Hepatocyte (in vitro differentiated cells): ENCODE measurements around the gene EGR1.

ENCODE experiments used
- EZH2 ChIP-seq: fragments of 200-600 bp; sonication (generic); IDR thresholded peaks from 2 replicates; pipeline ENCODE4 v1.6.1; 2016; ENCODE audit warnings: antibody characterized with exemption, mild to moderate bottlenecking, borderline replicate concordance
- TF ChIP-seq, protein P1 (sequence below): fragments of 200-600 bp; sonication (generic); IDR thresholded peaks from 2 replicates; pipeline ENCODE4 v1.5.1; 2016; ENCODE audit warnings: antibody characterized with exemption, mild to moderate bottlenecking; ENCODE audit not compliant: poor library complexity

DNA sequence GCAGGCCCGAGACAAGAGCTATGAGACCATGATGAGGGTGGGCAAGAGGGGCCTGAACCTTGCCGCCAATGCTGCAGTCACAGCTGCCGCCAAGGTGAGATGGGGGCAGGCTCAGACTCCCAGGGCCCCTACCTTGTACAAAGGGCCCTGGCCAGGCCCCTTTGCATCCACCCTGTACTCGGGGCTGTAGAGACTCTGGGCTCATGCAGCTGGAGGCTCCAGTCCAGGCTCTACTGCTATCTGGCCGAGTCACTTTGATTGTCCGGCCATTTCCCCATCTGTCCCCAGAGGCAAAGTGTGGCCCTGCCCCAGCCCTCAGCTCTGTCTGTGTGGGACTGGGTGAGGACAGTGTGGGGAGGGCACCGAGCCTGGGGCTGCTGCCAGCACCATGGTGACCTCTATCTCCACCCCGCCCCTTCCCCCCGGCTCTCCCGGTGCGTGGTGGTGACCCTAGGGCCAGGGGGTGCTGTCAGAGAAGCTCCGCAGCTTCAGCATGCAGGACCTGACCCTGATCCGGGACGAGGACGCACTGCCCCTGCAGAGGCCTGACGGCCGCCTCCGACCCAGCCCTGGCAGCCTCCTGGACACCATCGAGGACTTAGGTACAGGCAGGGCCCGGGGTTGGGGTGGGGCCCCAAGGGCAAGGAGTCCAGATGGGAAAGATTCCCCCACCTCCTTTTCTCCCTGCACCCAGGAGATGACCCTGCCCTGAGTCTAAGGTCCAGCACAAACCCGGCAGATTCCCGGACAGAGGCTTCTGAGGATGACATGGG lies 20.3 kb upstream of the EGR1 start:
- no peak for TF ChIP-seq EZH2
- TF ChIP-seq, protein P1, sequence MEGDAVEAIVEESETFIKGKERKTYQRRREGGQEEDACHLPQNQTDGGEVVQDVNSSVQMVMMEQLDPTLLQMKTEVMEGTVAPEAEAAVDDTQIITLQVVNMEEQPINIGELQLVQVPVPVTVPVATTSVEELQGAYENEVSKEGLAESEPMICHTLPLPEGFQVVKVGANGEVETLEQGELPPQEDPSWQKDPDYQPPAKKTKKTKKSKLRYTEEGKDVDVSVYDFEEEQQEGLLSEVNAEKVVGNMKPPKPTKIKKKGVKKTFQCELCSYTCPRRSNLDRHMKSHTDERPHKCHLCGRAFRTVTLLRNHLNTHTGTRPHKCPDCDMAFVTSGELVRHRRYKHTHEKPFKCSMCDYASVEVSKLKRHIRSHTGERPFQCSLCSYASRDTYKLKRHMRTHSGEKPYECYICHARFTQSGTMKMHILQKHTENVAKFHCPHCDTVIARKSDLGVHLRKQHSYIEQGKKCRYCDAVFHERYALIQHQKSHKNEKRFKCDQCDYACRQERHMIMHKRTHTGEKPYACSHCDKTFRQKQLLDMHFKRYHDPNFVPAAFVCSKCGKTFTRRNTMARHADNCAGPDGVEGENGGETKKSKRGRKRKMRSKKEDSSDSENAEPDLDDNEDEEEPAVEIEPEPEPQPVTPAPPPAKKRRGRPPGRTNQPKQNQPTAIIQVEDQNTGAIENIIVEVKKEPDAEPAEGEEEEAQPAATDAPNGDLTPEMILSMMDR = no peak
